ENCODE data around the gene TSC22D4. TPM values are rescaled to one million over a fixed set of nuclear protein-coding genes. Genes with fewer than 3 reads are reported as not detected.

The TSC22D4 gene
- polyA plus RNA-seq, 1 donor from 2014 or later, result 2.1 TPM

DNA sequence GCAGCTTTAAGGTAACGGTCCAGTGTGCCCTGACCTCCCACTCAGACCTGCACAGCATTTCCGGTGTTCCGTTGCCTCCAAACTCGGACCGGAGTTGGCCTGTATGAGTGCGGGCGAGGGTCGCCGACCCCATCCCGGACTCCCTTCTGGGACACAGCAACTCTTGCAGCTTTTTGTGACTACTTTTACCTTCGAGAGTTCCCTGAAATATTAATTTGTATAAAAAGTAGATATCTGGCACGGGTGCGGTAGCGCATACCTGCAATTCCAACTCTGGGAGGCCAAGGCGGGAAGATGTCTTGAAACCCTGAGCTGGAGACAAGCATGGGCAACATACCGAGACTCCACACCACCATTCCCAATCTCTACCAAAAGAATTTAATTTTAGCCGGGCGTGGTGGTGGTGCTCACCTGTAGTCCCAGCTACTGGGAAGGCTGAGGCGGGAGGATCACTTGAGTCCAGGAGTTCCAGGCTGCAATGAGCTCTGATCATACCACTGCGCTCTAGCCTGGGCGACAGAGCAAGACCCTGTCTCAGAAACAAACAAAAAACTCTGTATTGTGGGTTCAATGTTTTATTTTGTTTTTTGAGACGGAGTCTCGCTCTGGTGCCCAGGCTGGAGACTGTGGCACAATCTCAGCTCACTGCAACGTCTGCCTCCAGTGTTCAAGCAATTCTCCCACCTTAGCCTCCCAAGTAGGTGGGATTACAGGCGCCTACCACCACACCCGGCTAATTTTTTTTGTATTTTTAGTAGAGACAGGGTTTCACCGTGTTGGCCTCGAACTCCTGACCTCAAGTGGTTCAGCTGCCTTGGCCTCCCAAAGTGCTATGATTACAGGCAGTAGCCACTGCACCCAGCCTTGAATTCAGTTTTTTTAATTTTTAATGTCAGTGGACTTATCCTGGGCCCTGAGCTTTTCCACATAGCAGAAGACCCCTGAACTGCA is 41.6 kb downstream of the TSC22D4 start:
- Histone ChIP-seq H3K27ac (ENCODE audit: low read length) (no peak overlapping the region), H2AFZ (ENCODE audit: low read depth, low read length) (no peak overlapping the region), H3K9ac (ENCODE audit: low read length) (no peak overlapping the region), H3K4me3 (ENCODE audit: low read length) (no peak overlapping the region), H4K20me1 (ENCODE audit: insufficient read depth) (no peaks in the 10 kb centered on the region), H3K9me2 (ENCODE audit: insufficient read depth, low read length) (no peaks in the 10 kb centered on the region), H3K79me2 (replicated peaks; ENCODE audit: insufficient read depth, low read length) (peaks cover 7% of the 10 kb centered on the region), H3K36me3 (ENCODE audit: insufficient read depth, low read length) (no peaks in the 10 kb centered on the region), H3K27me3 (ENCODE audit: insufficient read depth, low read depth, low read length) (no peaks in the 10 kb centered on the region), H3F3A (ENCODE audit: insufficient read depth, low read length, poor library complexity, severe bottlenecking) (no peaks in the 10 kb centered on the region), H3K9me3 (ENCODE audit: low read length) (no peaks in the 10 kb centered on the region), H3K4me2 (ENCODE audit: low read length) (no peak overlapping the region)
- TF ChIP-seq MXI1 (conservative IDR thresholded peaks at IDR 0.05; ENCODE audit: poor library complexity, severe bottlenecking) (no peak), TAF1 (IDR thresholded peaks at IDR 0.05; ENCODE audit: low read depth) (no peak), RAD21 (conservative IDR thresholded peaks at IDR 0.05) (no peak), CTCF (IDR thresholded peaks at IDR 0.05; ENCODE audit: poor library complexity, severe bottlenecking) (no peak), POLR2AphosphoS5 (IDR thresholded peaks at IDR 0.05) (no peak)
- TF ChIP-seq, protein P1, sequence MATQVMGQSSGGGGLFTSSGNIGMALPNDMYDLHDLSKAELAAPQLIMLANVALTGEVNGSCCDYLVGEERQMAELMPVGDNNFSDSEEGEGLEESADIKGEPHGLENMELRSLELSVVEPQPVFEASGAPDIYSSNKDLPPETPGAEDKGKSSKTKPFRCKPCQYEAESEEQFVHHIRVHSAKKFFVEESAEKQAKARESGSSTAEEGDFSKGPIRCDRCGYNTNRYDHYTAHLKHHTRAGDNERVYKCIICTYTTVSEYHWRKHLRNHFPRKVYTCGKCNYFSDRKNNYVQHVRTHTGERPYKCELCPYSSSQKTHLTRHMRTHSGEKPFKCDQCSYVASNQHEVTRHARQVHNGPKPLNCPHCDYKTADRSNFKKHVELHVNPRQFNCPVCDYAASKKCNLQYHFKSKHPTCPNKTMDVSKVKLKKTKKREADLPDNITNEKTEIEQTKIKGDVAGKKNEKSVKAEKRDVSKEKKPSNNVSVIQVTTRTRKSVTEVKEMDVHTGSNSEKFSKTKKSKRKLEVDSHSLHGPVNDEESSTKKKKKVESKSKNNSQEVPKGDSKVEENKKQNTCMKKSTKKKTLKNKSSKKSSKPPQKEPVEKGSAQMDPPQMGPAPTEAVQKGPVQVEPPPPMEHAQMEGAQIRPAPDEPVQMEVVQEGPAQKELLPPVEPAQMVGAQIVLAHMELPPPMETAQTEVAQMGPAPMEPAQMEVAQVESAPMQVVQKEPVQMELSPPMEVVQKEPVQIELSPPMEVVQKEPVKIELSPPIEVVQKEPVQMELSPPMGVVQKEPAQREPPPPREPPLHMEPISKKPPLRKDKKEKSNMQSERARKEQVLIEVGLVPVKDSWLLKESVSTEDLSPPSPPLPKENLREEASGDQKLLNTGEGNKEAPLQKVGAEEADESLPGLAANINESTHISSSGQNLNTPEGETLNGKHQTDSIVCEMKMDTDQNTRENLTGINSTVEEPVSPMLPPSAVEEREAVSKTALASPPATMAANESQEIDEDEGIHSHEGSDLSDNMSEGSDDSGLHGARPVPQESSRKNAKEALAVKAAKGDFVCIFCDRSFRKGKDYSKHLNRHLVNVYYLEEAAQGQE (IDR thresholded peaks at IDR 0.05; ENCODE audit: borderline replicate concordance), result no peak

DNA sequence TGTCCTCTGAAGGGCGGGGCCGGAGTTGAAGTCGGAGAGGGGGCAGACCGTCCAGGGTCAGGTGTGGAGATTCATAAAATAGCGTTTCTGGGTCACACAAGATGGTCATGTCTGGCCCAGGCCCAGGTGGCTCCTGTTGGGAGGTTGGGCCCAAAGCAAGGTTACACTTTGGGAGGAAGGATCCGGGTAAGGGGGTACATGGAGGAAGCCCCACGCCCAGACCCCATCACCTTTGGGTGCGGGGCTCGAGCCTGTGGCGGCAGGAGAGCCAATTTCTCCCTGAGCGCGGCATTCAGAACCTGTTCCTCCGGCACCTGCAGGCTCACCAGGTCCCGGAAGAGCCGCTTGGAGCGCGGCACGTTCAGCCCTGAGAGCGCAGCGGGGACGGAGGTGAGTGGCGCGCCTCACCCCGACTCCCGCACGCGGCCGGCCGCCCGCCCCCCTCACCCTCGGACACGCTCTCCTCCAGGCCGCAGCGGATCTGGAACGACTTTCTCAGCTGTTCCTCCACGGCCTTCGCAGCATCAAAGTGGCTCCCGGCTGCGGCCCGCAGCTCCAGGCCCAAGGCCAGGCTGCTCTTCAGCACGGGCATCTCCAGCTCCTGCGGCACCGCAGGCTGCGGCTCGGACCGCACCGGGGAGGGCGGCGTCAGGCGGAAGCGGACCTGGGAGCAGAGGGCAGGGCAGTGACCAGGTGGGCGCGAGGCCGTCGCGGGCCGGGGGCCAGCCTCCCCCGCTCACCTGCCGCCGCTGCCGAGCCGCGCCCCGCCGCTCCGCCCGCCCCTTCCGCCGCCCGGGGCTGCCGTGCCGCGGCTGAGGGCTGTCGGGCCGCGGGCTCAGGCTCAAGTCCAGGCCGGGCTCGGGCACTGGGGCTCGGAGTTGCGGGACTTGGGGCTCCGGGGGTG is 43.4 kb downstream of the TSC22D4 start:
- peak overlapping the region; percentile 59 for H3K4me2 ChIP-seq (ENCODE audit: low read length)
- H3F3A ChIP-seq (ENCODE audit: insufficient read depth, low read length, poor library complexity, severe bottlenecking), result no peaks in the 10 kb centered on the region
- TF ChIP-seq MXI1 (conservative IDR thresholded peaks at IDR 0.05; ENCODE audit: poor library complexity, severe bottlenecking), result peak; percentile 31
- no peak for TF ChIP-seq RAD21 (conservative IDR thresholded peaks at IDR 0.05)
- peak overlapping the region; percentile 40 for H2AFZ ChIP-seq (ENCODE audit: low read depth, low read length)
- no peaks in the 10 kb centered on the region for H4K20me1 ChIP-seq (ENCODE audit: insufficient read depth)
- H3K9ac ChIP-seq (ENCODE audit: low read length), result peak overlapping the region; percentile 84
- H3K9me2 ChIP-seq (ENCODE audit: insufficient read depth, low read length), result no peaks in the 10 kb centered on the region
- H3K9me3 ChIP-seq (ENCODE audit: low read length), result no peaks in the 10 kb centered on the region
- peak overlapping the region; percentile 79 for H3K27ac ChIP-seq (ENCODE audit: low read length)
- H3K36me3 ChIP-seq (ENCODE audit: insufficient read depth, low read length), result no peaks in the 10 kb centered on the region
- peaks cover 20% of the 10 kb centered on the region for H3K79me2 ChIP-seq (replicated peaks; ENCODE audit: insufficient read depth, low read length)
- H3K4me3 ChIP-seq (ENCODE audit: low read length), result peak overlapping the region; percentile 91
- no peaks in the 10 kb centered on the region for H3K27me3 ChIP-seq (ENCODE audit: insufficient read depth, low read depth, low read length)
